ENCODE data around the gene GKN2.

Gene GKN2

GRCh38 chr2:68936889-68937288, 15.8 kb downstream of the GKN2 start:
- Histone ChIP-seq H3K4me3 (ENCODE audit: control insufficient read depth in 1 of 7, extremely low read depth in 1 of 7, insufficient read depth in 4 of 7, low read depth in 2 of 7, low read length in 6 of 7) (no peak overlapping the region), H3K27me3 (replicated peaks in 2 of 5; ENCODE audit: control insufficient read depth in 4 of 5, insufficient read depth in 5 of 5, low read length in 4 of 5) (no peaks in the 10 kb centered on the region), H3K36me3 (ENCODE audit: control insufficient read depth in 4 of 4, insufficient read depth in 4 of 4, low read length in 3 of 4) (no peaks in the 10 kb centered on the region), H3K4me1 (ENCODE audit: control extremely low read depth in 1 of 4, control insufficient read depth in 4 of 4, insufficient read depth in 4 of 4, low read length in 3 of 4) (no peaks in the 10 kb centered on the region), H3K9me3 (ENCODE audit: control extremely low read depth in 1 of 5, control insufficient read depth in 4 of 5, insufficient read depth in 2 of 5, low read depth in 1 of 5, low read length in 4 of 5) (peaks cover 0 to 2% (median 0%) of the 10 kb centered on the region in 5 experiments), H3K27ac (ENCODE audit: insufficient read depth in 1 of 2, low read depth in 1 of 2, low read length in 2 of 2, poor library complexity in 1 of 2, severe bottlenecking in 2 of 2) (no peak overlapping the region)
- no peak for DNase-seq
- 71% methylated on average over 1 of the region's 1 CpG for WGBS (ENCODE audit: insufficient coverage)
- POLR2A ChIA-PET: no interaction called here
- CTCF ChIA-PET: interaction anchor here (1.2 to 3.4 kb wide), 2 partner anchors 9 to 226 kb away, joined by 4 to 18 read pairs; no protein-coding TSS in a partner anchor

GRCh38 chr2:68936427-68936826, 16.3 kb downstream of the GKN2 start:
- Histone ChIP-seq H3K9me3 (ENCODE audit: control extremely low read depth in 1 of 5, control insufficient read depth in 4 of 5, insufficient read depth in 2 of 5, low read depth in 1 of 5, low read length in 4 of 5) (peaks cover 0 to 2% (median 0%) of the 10 kb centered on the region in 5 experiments), H3K27me3 (replicated peaks in 2 of 5; ENCODE audit: control insufficient read depth in 4 of 5, insufficient read depth in 5 of 5, low read length in 4 of 5) (no peaks in the 10 kb centered on the region), H3K36me3 (ENCODE audit: control insufficient read depth in 4 of 4, insufficient read depth in 4 of 4, low read length in 3 of 4) (no peaks in the 10 kb centered on the region), H3K27ac (ENCODE audit: insufficient read depth in 1 of 2, low read depth in 1 of 2, low read length in 2 of 2, poor library complexity in 1 of 2, severe bottlenecking in 2 of 2) (no peak overlapping the region), H3K4me3 (ENCODE audit: control insufficient read depth in 1 of 7, extremely low read depth in 1 of 7, insufficient read depth in 4 of 7, low read depth in 2 of 7, low read length in 6 of 7) (no peak overlapping the region), H3K4me1 (ENCODE audit: control extremely low read depth in 1 of 4, control insufficient read depth in 4 of 4, insufficient read depth in 4 of 4, low read length in 3 of 4) (no peaks in the 10 kb centered on the region)
- POLR2A ChIA-PET: no interaction called here
- CTCF ChIA-PET: interaction anchor here (1.2 to 3.4 kb wide), 3 partner anchors 9 to 227 kb away, joined by 3 to 18 read pairs (median 4); no protein-coding TSS in a partner anchor
- DNase-seq: no peak
- WGBS (ENCODE audit: insufficient coverage): 100% methylated on average over 1 of the region's 2 CpGs

- H3K9me3 ChIP-seq (ENCODE audit: control extremely low read depth in 1 of 5, control insufficient read depth in 4 of 5, insufficient read depth in 2 of 5, low read depth in 1 of 5, low read length in 4 of 5): peaks cover 0 to 2% (median 0%) of the 10 kb centered on the region in 5 experiments
- no peak overlapping the region for H3K4me3 ChIP-seq (ENCODE audit: control insufficient read depth in 1 of 7, extremely low read depth in 1 of 7, insufficient read depth in 4 of 7, low read depth in 2 of 7, low read length in 6 of 7)
- DNase-seq: no peak
- H3K27ac ChIP-seq (ENCODE audit: insufficient read depth in 1 of 2, low read depth in 1 of 2, low read length in 2 of 2, poor library complexity in 1 of 2, severe bottlenecking in 2 of 2): no peak overlapping the region
- 96% methylated on average over 5 of the region's 5 CpGs for WGBS (ENCODE audit: insufficient coverage)
- CTCF ChIA-PET: interaction anchor here (1.0 to 1.6 kb wide), 4 partner anchors 9 to 226 kb away, joined by 3 to 5 read pairs (median 3); no protein-coding TSS in a partner anchor
- POLR2A ChIA-PET: no interaction called here
- H3K27me3 ChIP-seq (replicated peaks in 2 of 5; ENCODE audit: control insufficient read depth in 4 of 5, insufficient read depth in 5 of 5, low read length in 4 of 5): no peaks in the 10 kb centered on the region
- H3K4me1 ChIP-seq (ENCODE audit: control extremely low read depth in 1 of 4, control insufficient read depth in 4 of 4, insufficient read depth in 4 of 4, low read length in 3 of 4): no peaks in the 10 kb centered on the region
- no peaks in the 10 kb centered on the region for H3K36me3 ChIP-seq (ENCODE audit: control insufficient read depth in 4 of 4, insufficient read depth in 4 of 4, low read length in 3 of 4)
Observed at GRCh38 chr2:68935471-68935870, 17.2 kb downstream of the GKN2 start.

GRCh38 chr2:68934021-68934420, 18.7 kb downstream of the GKN2 start:
- CTCF ChIA-PET: interaction anchor here (0.7 to 1.6 kb wide), 7 partner anchors 9 to 145 kb away, joined by 3 to 6 read pairs (median 3); no protein-coding TSS in a partner anchor
- POLR2A ChIA-PET: no interaction called here
- DNase-seq: no peak
- H3K9me3 ChIP-seq (ENCODE audit: control extremely low read depth in 1 of 5, control insufficient read depth in 4 of 5, insufficient read depth in 2 of 5, low read depth in 1 of 5, low read length in 4 of 5): peaks cover 0 to 2% (median 0%) of the 10 kb centered on the region in 5 experiments
- 100% methylated on average over 3 of the region's 3 CpGs for WGBS (ENCODE audit: insufficient coverage)
- H3K27me3 ChIP-seq (replicated peaks in 2 of 5; ENCODE audit: control insufficient read depth in 4 of 5, insufficient read depth in 5 of 5, low read length in 4 of 5): no peaks in the 10 kb centered on the region
- no peaks in the 10 kb centered on the region for H3K36me3 ChIP-seq (ENCODE audit: control insufficient read depth in 4 of 4, insufficient read depth in 4 of 4, low read length in 3 of 4)
- H3K27ac ChIP-seq (ENCODE audit: insufficient read depth in 1 of 2, low read depth in 1 of 2, low read length in 2 of 2, poor library complexity in 1 of 2, severe bottlenecking in 2 of 2): no peak overlapping the region
- no peaks in the 10 kb centered on the region for H3K4me1 ChIP-seq (ENCODE audit: control extremely low read depth in 1 of 4, control insufficient read depth in 4 of 4, insufficient read depth in 4 of 4, low read length in 3 of 4)
- no peak overlapping the region for H3K4me3 ChIP-seq (ENCODE audit: control insufficient read depth in 1 of 7, extremely low read depth in 1 of 7, insufficient read depth in 4 of 7, low read depth in 2 of 7, low read length in 6 of 7)

DNA sequence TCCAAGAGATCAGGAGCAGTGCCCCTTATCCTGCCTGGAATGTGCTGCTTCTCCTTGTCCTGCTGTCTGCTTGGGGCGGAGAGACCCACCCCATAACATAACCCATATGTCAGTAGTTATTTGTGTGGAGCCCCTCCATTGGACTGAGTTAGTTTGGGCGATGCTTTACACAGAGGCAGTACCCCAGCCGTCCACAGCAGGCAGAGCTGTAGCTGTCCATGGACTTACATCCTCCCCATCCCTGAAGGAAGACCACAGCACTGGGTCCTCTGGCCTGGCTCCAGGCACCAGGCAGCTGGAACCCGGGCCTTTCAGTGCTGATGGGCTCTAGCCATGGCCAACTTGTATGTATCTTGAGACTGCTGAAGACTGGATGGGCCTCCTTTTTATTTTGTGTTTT, 20.3 kb downstream of the GKN2 start:
- ChIA-PET POLR2A (no interaction called here), CTCF (interaction anchor here (1.1 kb wide), 1 partner anchor 445 kb away, joined by 3 read pairs; no protein-coding TSS in a partner anchor)
- Histone ChIP-seq H3K9me3 (ENCODE audit: control extremely low read depth in 1 of 5, control insufficient read depth in 4 of 5, insufficient read depth in 2 of 5, low read depth in 1 of 5, low read length in 4 of 5) (peaks cover 0 to 2% (median 0%) of the 10 kb centered on the region in 5 experiments), H3K4me3 (ENCODE audit: control insufficient read depth in 1 of 7, extremely low read depth in 1 of 7, insufficient read depth in 4 of 7, low read depth in 2 of 7, low read length in 6 of 7) (no peak overlapping the region), H3K4me1 (ENCODE audit: control extremely low read depth in 1 of 4, control insufficient read depth in 4 of 4, insufficient read depth in 4 of 4, low read length in 3 of 4) (no peaks in the 10 kb centered on the region), H3K27ac (ENCODE audit: insufficient read depth in 1 of 2, low read depth in 1 of 2, low read length in 2 of 2, poor library complexity in 1 of 2, severe bottlenecking in 2 of 2) (no peak overlapping the region), H3K36me3 (ENCODE audit: control insufficient read depth in 4 of 4, insufficient read depth in 4 of 4, low read length in 3 of 4) (no peaks in the 10 kb centered on the region), H3K27me3 (replicated peaks in 2 of 5; ENCODE audit: control insufficient read depth in 4 of 5, insufficient read depth in 5 of 5, low read length in 4 of 5) (no peaks in the 10 kb centered on the region)
- WGBS (ENCODE audit: insufficient coverage): 100% methylated on average over 3 of the region's 4 CpGs
- DNase-seq: no peak

DNA sequence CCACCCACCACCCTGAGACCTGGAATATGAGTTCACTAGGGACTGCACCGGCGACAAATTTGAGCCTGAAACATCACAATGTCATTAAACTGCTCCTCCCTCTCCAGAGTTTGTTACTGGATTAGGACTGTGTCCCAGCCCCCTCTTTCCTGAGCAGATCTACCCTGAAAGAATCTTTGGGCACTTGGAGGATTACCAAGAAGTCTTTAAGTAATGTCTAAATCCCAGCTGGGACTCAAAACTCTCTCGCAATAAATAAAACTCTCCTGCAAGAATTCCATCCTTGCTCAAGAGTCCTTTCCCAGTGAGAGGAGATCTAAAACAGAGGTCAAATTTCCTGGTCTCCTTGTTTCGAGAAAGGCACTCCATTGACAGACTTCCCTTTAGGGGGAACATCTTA, 20.9 kb downstream of the GKN2 start:
- no peaks in the 10 kb centered on the region for H3K27me3 ChIP-seq (replicated peaks in 2 of 5; ENCODE audit: control insufficient read depth in 4 of 5, insufficient read depth in 5 of 5, low read length in 4 of 5)
- 100% methylated on average over 2 of the region's 4 CpGs for whole genome bisulfite sequencing (ENCODE audit: insufficient coverage)
- H3K27ac ChIP-seq (ENCODE audit: insufficient read depth in 1 of 2, low read depth in 1 of 2, low read length in 2 of 2, poor library complexity in 1 of 2, severe bottlenecking in 2 of 2): no peak overlapping the region
- DNase-seq: no peak
- H3K36me3 ChIP-seq (ENCODE audit: control insufficient read depth in 4 of 4, insufficient read depth in 4 of 4, low read length in 3 of 4): no peaks in the 10 kb centered on the region
- ChIA-PET POLR2A (no interaction called here), CTCF (interaction anchor here (1.1 kb wide), 1 partner anchor 444 kb away, joined by 3 read pairs; no protein-coding TSS in a partner anchor)
- H3K9me3 ChIP-seq (ENCODE audit: control extremely low read depth in 1 of 5, control insufficient read depth in 4 of 5, insufficient read depth in 2 of 5, low read depth in 1 of 5, low read length in 4 of 5): peaks cover 0 to 2% (median 0%) of the 10 kb centered on the region in 5 experiments
- H3K4me1 ChIP-seq (ENCODE audit: control extremely low read depth in 1 of 4, control insufficient read depth in 4 of 4, insufficient read depth in 4 of 4, low read length in 3 of 4): no peaks in the 10 kb centered on the region
- no peak overlapping the region for H3K4me3 ChIP-seq (ENCODE audit: control insufficient read depth in 1 of 7, extremely low read depth in 1 of 7, insufficient read depth in 4 of 7, low read depth in 2 of 7, low read length in 6 of 7)

DNA sequence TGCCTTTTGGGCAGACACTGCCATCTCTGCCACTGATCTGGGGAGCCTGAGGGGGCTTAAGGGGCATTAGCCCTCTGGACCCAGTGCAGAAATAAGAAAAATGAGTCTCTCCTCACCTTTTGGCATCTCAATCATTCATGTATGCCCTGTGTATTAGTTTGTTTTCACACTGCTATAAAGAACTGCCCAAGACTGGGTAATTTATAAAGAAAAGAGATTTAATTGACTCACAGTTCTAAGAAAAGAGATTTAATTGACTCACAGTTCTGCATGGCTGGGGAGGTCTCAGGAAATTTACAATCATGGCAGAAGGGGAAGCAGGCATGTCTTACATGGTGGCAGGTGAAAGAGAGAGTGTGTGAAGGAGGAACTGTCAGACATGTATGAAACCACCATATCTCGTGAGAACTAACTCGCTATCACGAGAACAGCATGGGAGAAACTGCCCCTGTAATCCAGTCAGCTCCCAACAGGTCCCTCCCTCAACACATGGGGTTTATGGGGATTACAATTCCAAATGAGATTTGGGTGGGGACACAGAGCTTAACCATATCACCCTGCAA, 21.5 kb downstream of the GKN2 start:
- WGBS (ENCODE audit: insufficient coverage): 95% methylated on average over 3 of the region's 3 CpGs

More for the DNA sequence above, 21.5 kb downstream of the GKN2 start:
- no peaks in the 10 kb centered on the region for H3K36me3 ChIP-seq (ENCODE audit: control insufficient read depth in 4 of 4, insufficient read depth in 4 of 4, low read length in 3 of 4)
- no peak overlapping the region for H3K4me3 ChIP-seq (ENCODE audit: control insufficient read depth in 1 of 7, extremely low read depth in 1 of 7, insufficient read depth in 4 of 7, low read depth in 2 of 7, low read length in 6 of 7)
- POLR2A ChIA-PET: no interaction called here
- DNase-seq: peak in 1 of 3 donors; percentile 6
- no peaks in the 10 kb centered on the region for H3K4me1 ChIP-seq (ENCODE audit: control extremely low read depth in 1 of 4, control insufficient read depth in 4 of 4, insufficient read depth in 4 of 4, low read length in 3 of 4)
- no peaks in the 10 kb centered on the region for H3K27me3 ChIP-seq (replicated peaks in 2 of 5; ENCODE audit: control insufficient read depth in 4 of 5, insufficient read depth in 5 of 5, low read length in 4 of 5)
- CTCF ChIA-PET: interaction anchor here (1.1 kb wide), 1 partner anchor 179 kb away, joined by 3 read pairs; no protein-coding TSS in a partner anchor
- peaks cover 0 to 2% (median 0%) of the 10 kb centered on the region in 5 experiments for H3K9me3 ChIP-seq (ENCODE audit: control extremely low read depth in 1 of 5, control insufficient read depth in 4 of 5, insufficient read depth in 2 of 5, low read depth in 1 of 5, low read length in 4 of 5)
- no peak overlapping the region for H3K27ac ChIP-seq (ENCODE audit: insufficient read depth in 1 of 2, low read depth in 1 of 2, low read length in 2 of 2, poor library complexity in 1 of 2, severe bottlenecking in 2 of 2)

Data from common myeloid progenitor, CD34-positive (primary cell).